CD4-positive, alpha-beta T cell treated with Interleukin-2 at 100 ng/mL for 4 hours (primary cell): ENCODE data around the gene NEMP1.
A peak's percentile ranks its signal among the peaks of the same experiment; 100 is the strongest.
"Not testable (repeated sequence)": the region's sequence is repeated elsewhere in the genome, so short reads cannot be mapped to it uniquely, and the experiment has no call there.

Experiments
- DNase-seq: peaks from one replicate; pipeline ENCODE4 v3.0.0-alpha.2; 2020; ENCODE audit warnings: low spot score

The NEMP1 gene

GRCh38 chr12:57057067-57057751 lies 21.4 kb downstream of the NEMP1 start:
- no peak for DNase-seq

- no peak for DNase-seq
Measured at GRCh38 chr12:57055824-57056223, 22.8 kb downstream of the NEMP1 start.

- DNase-seq = not testable (repeated sequence)
Measured at GRCh38 chr12:57053901-57054300, 24.7 kb downstream of the NEMP1 start.

GRCh38 chr12:57053146-57053545 lies 25.4 kb downstream of the NEMP1 start:
- not testable (repeated sequence) for DNase-seq

- no peak for DNase-seq
Measured at GRCh38 chr12:57051011-57051410, 27.6 kb downstream of the NEMP1 start.

- no peak for DNase-seq
Measured at GRCh38 chr12:57049890-57050289, 28.7 kb downstream of the NEMP1 start, which contains the start of gene MYO1A. MYO1A (minus strand) TSS chr12:57050129; CDS start chr12:57048323, 1,806 bp downstream.

GRCh38 chr12:57049119-57049446 lies 29.5 kb downstream of the NEMP1 start:
- no peak for DNase-seq

GRCh38 chr12:57048423-57049118 lies 30.0 kb downstream of the NEMP1 start:
- no peak for DNase-seq

- DNase-seq = no peak
Measured at GRCh38 chr12:57047981-57048380, 30.6 kb downstream of the NEMP1 start.

GRCh38 chr12:57046947-57047890 lies 31.4 kb downstream of the NEMP1 start:
- DNase-seq = peak; percentile 34

GRCh38 chr12:57046086-57046791 lies 32.4 kb downstream of the NEMP1 start:
- no peak for DNase-seq

GRCh38 chr12:57044889-57045288 lies 33.7 kb downstream of the NEMP1 start:
- DNase-seq = no peak

GRCh38 chr12:57044468-57044867 lies 34.1 kb downstream of the NEMP1 start:
- no peak for DNase-seq

- no peak for DNase-seq
Measured at GRCh38 chr12:57042695-57043094, 35.9 kb downstream of the NEMP1 start.

GRCh38 chr12:57040750-57041149 lies 37.8 kb downstream of the NEMP1 start:
- no peak for DNase-seq

- no peak for DNase-seq
Measured at GRCh38 chr12:57040211-57040610, 38.4 kb downstream of the NEMP1 start.

- no peak for DNase-seq
Measured at GRCh38 chr12:57039016-57039798, 39.4 kb downstream of the NEMP1 start.

GRCh38 chr12:57037264-57037663 lies 41.3 kb downstream of the NEMP1 start:
- no peak for DNase-seq

GRCh38 chr12:57033431-57033830 lies 45.2 kb downstream of the NEMP1 start:
- DNase-seq = no peak

GRCh38 chr12:57031789-57032188 lies 46.8 kb downstream of the NEMP1 start:
- DNase-seq = no peak

- DNase-seq = peak; percentile 18
Measured at GRCh38 chr12:57031138-57031725, 47.4 kb downstream of the NEMP1 start.
